OCI-M1 (cell line): ENCODE measurements around the gene DAPL1.
"Not testable (repeated sequence)": the region's sequence is repeated elsewhere in the genome, so short reads cannot be mapped to it uniquely, and the experiment has no call there.

Source experiments
- DNase-seq: peaks from one replicate; lab custom pipeline; 2025; lab: John Stamatoyannopoulos, UW

The DAPL1 gene

DNA sequence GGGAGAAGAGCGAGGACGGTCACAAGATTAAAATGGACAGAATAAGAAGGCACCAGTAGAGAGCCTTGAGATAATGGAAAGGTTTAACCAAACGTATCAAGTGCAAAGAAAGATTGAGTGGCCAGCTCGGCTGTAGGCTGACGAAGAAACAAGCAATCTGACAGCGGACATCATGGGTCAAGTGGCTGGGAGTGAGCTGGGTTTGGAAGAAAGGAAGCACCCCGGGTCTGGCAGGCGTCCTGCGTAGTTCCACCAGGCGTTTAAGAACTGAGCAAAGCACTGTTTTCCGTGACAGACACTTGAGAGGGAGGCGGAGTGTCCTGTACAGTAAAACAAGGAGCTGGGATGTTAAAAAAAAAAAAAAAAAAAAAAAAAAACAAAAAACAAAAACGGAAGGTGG is 27.1 kb downstream of the DAPL1 start:
- no peak for DNase-seq

DNA sequence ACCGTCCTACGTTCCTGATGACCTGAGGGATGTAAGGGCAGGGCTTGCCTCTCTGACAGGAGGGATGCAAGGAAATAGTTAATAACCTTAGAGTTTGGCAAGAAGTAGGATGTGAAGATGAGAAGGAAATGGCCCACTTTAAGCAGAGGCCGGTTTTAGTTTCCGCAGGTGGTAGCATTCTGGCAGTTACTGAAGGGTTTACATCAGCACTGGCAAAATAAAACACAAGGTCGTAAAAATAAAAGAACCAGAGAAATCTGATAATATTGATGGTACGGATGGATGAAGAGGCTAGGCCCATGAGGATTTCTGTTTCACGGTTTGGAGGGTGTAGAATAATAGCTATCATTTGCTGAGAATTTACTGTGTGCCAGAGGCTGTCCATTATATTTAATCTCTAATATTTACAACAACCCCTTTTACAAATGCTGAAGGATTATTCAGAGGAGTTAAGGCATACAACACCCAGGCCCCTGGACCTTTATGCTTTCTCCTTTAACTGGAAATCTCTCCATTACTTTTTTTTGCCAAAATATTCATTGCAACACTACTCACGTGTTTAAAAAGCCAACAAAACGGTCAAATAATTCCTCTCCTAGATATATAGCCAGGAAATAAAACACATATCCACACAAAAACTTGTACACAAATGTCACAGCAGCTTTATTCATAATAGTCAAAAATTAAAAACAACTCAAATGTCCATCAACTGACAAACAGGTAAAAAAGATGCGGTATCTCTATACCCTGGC is 28.5 kb downstream of the DAPL1 start:
- DNase-seq: no peak

DNA sequence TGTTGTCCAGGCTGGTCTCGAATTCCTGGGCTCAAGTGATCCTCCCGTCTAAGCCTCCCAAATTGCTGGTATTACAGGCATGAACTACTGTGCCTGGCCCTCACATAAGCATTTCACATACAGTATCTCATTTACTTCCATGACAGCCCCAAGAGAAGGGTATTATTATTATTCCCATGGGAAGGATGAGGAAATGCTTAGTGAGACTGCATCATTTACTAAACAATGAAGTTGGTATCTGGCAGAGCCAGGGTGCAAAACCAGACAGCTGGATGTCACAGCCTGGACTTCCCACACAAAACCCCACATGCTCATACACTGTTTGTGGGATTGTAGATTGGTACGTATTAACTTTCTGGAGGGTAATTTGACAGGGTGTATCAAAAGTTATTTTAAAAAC is 29.9 kb downstream of the DAPL1 start:
- no peak for DNase-seq

DNA sequence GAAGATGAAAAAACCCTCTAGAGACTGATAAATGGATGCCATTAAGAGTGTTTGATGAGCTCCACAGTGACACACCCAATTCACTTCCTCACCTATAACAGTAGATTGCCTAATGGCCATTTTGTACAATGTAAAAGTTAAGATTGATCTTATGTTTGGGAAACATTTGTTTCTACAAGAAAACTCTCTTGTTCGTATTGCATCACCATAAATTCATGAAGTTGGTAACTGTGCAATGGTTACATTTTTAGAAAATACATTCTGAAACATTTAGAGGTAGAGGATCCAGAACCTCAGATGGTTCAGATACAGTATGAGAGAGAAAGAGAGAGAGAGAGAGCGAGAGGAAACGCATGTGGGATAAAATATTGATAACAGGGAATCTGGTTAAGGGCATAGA is 31.8 kb downstream of the DAPL1 start:
- DNase-seq: no peak

DNA sequence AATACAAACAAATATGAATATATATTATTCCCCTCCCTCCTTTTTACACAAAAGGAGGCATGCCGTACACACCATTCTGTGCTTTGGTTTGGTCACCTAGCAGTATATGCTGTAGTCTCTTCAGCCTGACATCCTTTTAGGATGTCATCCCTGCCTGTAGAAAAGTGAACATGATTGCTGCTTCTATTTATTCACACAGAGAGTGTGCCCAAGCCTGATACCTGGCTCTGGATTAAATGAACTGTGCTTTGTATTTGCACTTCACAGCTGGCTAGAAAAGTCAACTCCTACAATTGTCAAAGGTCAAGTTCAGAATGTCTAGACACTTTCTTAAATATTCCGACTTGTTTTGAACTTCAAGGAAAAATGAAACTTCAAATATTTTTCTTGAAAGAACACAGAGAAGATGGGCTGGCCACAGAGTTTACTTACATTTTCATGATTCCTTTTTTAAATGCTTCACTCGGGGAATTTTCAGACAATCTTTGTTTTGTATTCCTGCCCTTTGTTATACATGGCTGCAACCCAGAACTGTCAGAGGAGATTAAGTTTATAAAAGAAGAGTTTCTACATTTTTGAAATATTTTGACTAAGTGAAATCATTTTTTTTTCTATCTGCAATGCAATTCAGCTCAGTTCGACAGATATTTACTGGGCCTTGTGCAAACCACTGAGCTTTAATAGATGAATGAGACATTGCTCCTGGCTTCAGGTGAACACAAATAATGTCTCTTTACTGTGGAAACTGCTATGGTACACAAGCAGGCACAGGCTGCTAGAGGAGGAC is 33.5 kb downstream of the DAPL1 start:
- DNase-seq: no peak

DNA sequence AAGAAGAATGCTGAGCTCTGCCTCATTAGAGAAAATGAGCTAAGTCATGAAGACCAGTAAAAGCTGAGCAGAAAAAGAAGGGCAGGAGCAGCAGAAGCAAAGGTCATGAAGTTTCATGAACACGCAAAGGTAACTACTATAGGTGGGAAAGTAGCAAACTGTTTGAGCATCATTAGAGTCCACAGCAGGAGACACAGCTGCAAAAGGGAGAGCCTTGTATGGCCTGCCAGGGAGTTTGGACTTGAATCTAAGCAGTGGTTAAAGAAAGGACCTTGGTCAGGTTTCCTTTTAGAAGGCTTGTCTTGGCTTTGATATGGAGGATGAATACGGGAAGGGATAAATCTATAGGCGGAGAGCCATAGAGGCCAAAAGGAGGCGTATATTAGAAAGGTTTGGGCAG is 34.0 kb downstream of the DAPL1 start:
- DNase-seq: no peak

DNA sequence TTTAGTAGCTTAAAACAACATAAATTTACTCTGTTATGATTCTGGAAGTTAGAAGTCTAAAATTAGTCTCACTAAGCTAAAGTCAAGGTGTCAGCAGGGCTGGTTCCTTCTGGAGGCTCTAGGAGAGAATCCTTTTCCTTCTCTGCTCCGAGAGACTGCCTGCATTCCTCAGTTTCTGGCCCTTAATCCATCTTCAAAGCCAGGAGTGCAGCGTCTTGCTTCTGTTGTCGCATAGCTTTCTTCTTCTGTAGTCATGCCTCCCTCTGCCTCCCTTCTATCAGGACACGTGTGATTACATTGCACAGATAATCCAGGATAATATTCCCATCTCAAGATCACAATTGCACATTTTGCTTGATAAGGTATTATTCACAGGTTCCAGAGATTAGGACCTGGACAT is 35.1 kb downstream of the DAPL1 start:
- no peak for DNase-seq

DNA sequence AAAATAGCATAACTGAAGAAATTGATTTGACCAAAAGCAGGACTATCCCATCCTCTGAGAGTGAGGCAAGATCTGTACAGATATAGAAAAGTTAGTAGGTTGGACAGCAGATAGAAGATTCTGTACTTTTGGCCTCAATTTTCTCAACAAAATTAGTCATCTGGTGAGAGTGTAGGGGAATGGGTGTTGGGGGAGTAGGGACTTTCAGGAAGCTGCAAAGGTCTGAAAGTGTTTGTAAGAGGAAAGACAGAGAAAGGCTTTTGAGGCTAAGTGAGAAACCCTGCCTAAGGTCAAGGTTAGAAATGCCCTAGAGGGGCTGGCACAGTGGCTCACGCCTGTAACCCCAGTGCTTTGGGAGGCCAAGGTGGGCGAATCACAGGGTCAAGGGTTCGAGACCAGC is 40.3 kb downstream of the DAPL1 start:
- DNase-seq: no peak

DNA sequence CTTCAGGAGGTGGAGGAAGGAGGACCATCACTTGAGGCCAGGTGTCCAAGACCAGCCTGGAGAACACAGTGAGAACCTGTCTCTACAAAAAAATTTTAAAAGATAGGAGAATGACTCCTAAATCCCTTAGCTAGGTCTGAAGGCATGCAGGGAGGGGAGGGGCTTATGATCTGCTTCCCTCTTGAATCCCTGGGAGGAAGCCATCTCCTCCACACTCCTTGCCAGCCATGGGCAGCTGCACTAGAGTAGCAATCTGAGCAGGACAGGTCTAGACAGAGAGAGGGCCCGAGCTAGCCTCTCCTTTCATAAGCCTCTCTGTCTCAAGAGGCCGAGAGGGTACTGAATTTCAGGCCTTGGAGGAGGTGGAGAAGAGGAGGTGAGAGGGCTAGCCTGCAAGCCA is 42.5 kb downstream of the DAPL1 start:
- DNase-seq: no peak

DNA sequence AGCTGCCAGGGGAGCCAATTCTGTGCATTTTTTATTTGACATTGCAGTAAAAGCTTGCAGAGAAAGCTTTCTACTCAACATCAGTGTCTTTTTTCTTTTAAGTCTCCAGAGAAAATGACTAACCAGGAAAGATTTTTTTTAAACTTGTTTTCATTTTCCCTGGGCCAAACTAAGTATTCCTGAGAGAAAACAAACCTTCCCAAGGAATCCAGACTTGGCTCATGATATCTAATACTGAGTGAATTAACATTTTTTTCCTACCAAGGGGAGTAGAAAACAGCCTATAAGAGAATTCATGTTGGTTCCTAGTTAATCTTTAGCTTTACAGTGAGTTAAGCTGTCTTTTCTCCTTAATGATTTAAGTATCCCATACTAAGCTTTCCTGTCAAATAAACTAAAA is 46.7 kb downstream of the DAPL1 start:
- DNase-seq: no peak

DNA sequence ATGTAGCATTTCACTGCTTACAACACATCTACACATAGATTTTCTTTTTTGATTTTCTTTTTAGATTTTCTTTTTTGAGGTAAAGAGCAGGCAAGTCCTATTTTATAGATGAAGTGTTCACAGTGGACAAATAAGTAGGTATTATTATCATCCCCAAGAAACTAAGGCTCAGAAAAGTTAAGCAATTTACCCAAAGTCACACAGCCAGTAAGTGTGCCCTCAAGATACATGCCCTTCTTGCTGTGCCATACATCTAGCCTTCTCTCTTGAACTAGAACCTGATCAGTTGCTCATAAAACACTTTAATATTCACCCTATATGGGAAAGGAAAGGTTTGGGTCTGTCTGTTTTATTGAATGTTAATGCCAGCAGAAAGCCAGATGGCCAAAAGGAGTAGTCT is 50.3 kb downstream of the DAPL1 start:
- DNase-seq: no peak

DNA sequence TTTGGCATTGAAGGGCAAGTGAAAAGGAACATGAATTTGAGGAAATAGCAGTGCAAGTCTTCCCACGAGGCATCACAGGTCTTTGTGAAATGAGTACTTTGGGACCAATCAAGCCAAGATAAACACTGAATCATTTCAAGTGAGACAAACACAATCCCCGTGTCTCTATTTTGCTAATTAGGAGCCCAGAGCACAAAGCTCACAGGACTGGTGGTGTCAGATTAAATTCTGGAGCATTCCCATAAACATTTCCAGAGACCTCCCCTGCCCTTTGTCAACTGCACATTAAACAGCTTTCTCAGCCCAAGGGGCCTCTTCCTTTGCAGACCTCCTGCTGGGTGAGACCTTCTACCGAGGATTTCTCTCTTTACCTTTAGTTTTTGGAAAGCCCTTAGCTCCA is 50.7 kb downstream of the DAPL1 start:
- DNase-seq: no peak

DNA sequence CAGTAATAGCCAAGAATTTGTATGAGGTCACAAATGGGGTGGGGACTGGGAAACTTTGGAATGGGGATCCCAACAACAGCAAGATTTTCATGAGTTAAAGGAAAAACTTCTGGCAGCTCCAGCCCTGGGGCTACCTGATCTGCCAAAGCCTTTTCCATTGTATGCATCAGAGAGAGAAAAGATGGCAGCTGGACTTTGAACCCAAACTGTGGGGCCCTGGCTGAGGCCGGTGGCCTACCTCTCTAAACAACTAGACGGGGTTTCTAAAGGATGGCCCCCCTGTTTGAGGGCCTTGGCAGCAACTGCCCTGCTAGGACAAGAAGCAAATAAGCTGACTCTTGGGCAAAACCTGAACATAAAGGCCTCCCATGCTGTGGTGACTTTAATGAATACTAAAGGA is 52.4 kb downstream of the DAPL1 start:
- not testable (repeated sequence) for DNase-seq

DNA sequence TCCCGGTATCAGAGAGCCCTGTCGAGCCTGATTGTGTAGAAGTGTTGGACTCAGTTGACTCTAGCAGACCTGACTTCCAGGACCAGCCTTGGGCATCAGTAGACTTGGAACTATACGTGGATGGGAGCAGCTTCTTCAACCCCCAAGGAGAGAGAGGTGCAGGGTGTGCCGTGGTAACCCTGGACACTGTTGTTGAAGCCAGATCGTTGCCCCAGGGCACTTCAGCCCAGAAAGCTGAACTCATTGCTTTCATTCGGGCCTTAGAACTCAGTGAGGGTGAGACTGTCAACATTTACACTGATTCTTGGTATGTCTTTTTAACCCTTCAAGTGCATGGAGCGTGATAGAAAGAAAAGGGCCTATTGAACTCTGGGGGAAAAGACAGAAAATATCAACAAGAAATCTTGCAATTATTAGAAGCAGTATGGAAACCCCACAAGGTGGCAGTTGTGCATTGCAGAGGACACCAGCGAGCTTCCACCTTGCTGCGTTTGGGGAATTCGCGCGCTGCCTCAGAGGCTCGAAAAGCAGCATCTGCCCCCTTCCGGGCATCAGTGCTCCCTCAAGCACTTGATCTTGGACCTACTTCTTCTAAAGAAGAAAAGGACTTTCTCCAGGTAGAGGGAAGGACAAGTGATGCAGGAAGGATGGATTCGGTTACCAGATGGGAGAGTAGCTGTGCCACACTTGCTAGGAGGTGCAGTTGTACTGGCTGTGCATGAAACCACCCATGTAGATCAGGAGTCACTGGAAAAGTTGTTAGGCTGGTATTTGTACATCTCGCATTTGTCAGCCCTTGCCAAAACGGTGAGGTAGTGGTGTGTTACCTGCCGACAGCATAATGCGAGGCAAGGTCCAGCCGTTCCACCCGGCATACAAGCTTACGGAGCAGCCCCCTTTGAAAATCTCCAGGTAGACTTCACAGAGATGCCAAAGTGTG is 53.2 kb downstream of the DAPL1 start:
- DNase-seq: not testable (repeated sequence)

DNA sequence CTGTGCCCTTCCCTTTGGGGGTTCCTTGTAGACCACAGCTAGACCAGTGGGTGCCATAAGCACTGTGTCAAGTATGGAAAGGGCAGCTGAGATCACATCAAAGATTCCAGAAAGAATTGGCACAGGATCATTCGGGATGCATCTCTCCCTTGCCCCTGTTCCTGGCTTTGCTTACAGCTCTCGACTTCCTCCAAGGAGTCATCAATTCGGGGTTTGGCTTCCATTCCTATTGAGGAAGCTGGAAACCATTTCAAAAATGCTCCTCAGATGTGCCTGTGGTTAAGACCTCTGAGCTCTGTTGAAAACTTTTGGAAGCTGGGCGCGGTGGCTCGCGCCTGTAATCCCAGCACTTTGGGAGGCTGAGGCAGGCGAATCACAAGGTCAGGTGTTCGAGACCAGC is 65.1 kb downstream of the DAPL1 start:
- DNase-seq: not testable (repeated sequence)

DNA sequence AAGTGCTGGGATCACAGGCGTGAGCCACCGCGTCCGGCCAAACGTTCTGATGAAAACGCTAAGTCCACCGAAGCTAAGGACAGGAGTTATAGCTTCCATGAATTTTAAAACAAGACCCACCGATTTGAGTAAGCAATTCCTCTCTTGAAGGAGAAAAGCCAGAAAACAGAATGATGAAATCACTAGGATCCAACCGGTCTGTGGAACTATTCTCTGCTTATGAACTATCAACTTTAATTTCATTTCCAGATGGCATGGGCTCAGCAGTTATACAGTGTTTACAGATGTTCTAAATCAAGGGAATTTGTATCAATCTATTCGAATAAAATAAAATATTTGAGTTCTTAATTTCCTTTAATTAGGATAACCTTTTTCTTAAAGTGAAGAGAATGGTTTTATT is 66.5 kb downstream of the DAPL1 start:
- not testable (repeated sequence) for DNase-seq

DNA sequence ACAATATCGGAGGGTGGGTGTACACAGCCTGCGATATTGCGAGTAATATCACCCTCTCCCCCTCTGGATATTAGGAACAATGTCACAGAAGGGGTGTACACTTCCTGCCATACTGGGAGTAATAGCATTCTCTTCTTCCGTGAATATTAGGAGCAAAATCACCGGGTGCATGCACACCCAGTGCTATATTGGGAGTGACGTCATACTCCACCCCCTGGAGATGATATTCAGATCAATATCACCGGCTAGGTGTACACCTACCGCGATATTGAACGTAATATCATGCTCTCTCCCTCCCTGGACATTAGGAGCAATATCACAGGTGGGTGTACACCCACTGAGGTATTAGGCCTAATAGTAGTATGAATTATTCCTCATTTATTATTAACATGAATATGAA is 70.4 kb downstream of the DAPL1 start:
- not testable (repeated sequence) for DNase-seq
